Neural cell (in vitro differentiated cells): ENCODE data around the gene NPTXR. TPM values are rescaled to one million over a fixed set of nuclear protein-coding genes. Genes with fewer than 3 reads are reported as not detected.

Experiments used
- H2AFZ ChIP-seq: fragments of 200-600, 300-800 bp; sonication (generic), shearing (Covaris generic); 2 replicates; pipeline ENCODE4 v1.6.0; 2014; ENCODE audit warnings: low read depth, mild to moderate bottlenecking, antibody characterized with exemption, low read length, moderate library complexity
- H3F3A ChIP-seq: fragments of 200-600 bp; shearing (Covaris generic); 2 replicates; pipeline ENCODE4 v1.6.1; 2016; ENCODE audit warnings: mild to moderate bottlenecking, moderate library complexity, mixed read lengths, antibody characterized with exemption, low read length; ENCODE audit not compliant: insufficient read depth, poor library complexity, severe bottlenecking
- H3K27ac ChIP-seq: fragments of 200-600, 300-800 bp; sonication (generic), shearing (Covaris generic); 2 replicates; pipeline ENCODE4 v1.5.1; 2014; ENCODE audit warnings: mild to moderate bottlenecking, low read length, moderate library complexity
- H3K27me3 ChIP-seq: fragments of 300-800, 200-600 bp; sonication (generic), shearing (Covaris generic); 2 replicates; pipeline ENCODE4 v1.6.0; 2014; ENCODE audit warnings: mild to moderate bottlenecking, low read depth, low read length, moderate library complexity; ENCODE audit not compliant: insufficient read depth
- H3K36me3 ChIP-seq: fragments of 300-800, 200-600 bp; sonication (generic), shearing (Covaris generic); 2 replicates; pipeline ENCODE4 v1.5.1; 2014; ENCODE audit warnings: mild to moderate bottlenecking, antibody characterized with exemption, low read length, moderate library complexity; ENCODE audit not compliant: insufficient read depth
- H3K4me2 ChIP-seq: fragments of 300-800, 200-600 bp; sonication (generic), shearing (Covaris generic); 2 replicates; pipeline ENCODE4 v1.6.0; 2014; ENCODE audit warnings: mild to moderate bottlenecking, low read length
- H3K4me3 ChIP-seq: fragments of 300-800, 200-600 bp; sonication (generic), shearing (Covaris generic); 2 replicates; pipeline ENCODE4 v1.5.1; 2014; ENCODE audit warnings: mild to moderate bottlenecking, low read length, moderate library complexity
- H3K79me2 ChIP-seq: fragments of 200-600 bp; shearing (Covaris generic); replicated peaks from 2 replicates; pipeline ENCODE4 v1.6.0; 2014; ENCODE audit warnings: mild to moderate bottlenecking, low read length, moderate library complexity; ENCODE audit not compliant: insufficient read depth
- H3K9ac ChIP-seq: fragments of 300-800, 200-600 bp; sonication (generic), shearing (Covaris generic); 2 replicates; pipeline ENCODE4 v1.6.1; 2016; ENCODE audit warnings: mild to moderate bottlenecking, low read length, mixed read lengths
- H3K9me2 ChIP-seq: fragments of 200-600 bp; shearing (Covaris generic); 2 replicates; pipeline ENCODE4 v1.6.1; 2016; ENCODE audit warnings: mild to moderate bottlenecking, low read length, mixed read lengths; ENCODE audit not compliant: insufficient read depth
- H3K9me3 ChIP-seq: fragments of 200-600, 300-800 bp; sonication (generic), shearing (Covaris generic); 2 replicates; pipeline ENCODE4 v1.6.1; 2016; ENCODE audit warnings: mild to moderate bottlenecking, mixed run types, low read length, moderate library complexity, mixed read lengths
- H4K20me1 ChIP-seq: fragments of 200-600 bp; shearing (Covaris generic); 2 replicates; pipeline ENCODE4 v1.6.1; 2016; ENCODE audit warnings: mild to moderate bottlenecking, mixed run types; ENCODE audit not compliant: insufficient read depth
- EP300 ChIP-seq: fragments of 450-650 bp; conservative IDR thresholded peaks from 2 replicates; pipeline ENCODE4 v1.6.1; 2014; ENCODE audit warnings: antibody characterized with exemption, mild to moderate bottlenecking, moderate library complexity; ENCODE audit not compliant: poor library complexity, severe bottlenecking
- EZH2 ChIP-seq: fragments of 200-600, 300-800 bp; shearing (Covaris generic), sonication (generic); IDR thresholded peaks from 2 replicates; pipeline ENCODE4 v1.6.1; 2014; ENCODE audit warnings: antibody characterized with exemption, low read length, borderline replicate concordance, mild to moderate bottlenecking; ENCODE audit not compliant: insufficient read depth, poor library complexity, severe bottlenecking
- MXI1 ChIP-seq: fragments of 450-650 bp; conservative IDR thresholded peaks from 2 replicates; pipeline ENCODE4 v1.6.1; 2014; ENCODE audit warnings: antibody characterized with exemption, mild to moderate bottlenecking; ENCODE audit not compliant: poor library complexity, severe bottlenecking
- POLR2AphosphoS5 ChIP-seq: IDR thresholded peaks from 2 replicates; pipeline ENCODE4 v1.6.1; 2012
- RAD21 ChIP-seq: fragments of 450-650 bp; conservative IDR thresholded peaks from 2 replicates; pipeline ENCODE4 v1.6.1; 2014; ENCODE audit warnings: antibody characterized with exemption, mild to moderate bottlenecking, moderate library complexity
- SMC3 ChIP-seq: fragments of 450-650 bp; conservative IDR thresholded peaks from 2 replicates; pipeline ENCODE4 v1.6.1; 2014; ENCODE audit warnings: antibody characterized with exemption, mild to moderate bottlenecking, moderate library complexity; ENCODE audit not compliant: poor library complexity
- TAF1 ChIP-seq: IDR thresholded peaks from 2 replicates; pipeline ENCODE4 v1.6.1; 2012; ENCODE audit warnings: low read depth
- polyA plus RNA-seq: library from polyadenylated mRNA; depleted of rRNA; stranded (reverse); fragments of >200 nt; gene quantifications from 2 replicates; pipeline ENCODE4 v1.2.3, GENCODE V29; 2014
- TF ChIP-seq, protein P1 (sequence below): fragments of 450-650 bp; IDR thresholded peaks from 2 replicates; pipeline ENCODE4 v1.5.1; 2014; ENCODE audit warnings: antibody characterized with exemption, mild to moderate bottlenecking, moderate library complexity; ENCODE audit not compliant: poor library complexity, severe bottlenecking
- TF ChIP-seq, protein P2 (sequence below): IDR thresholded peaks from 2 replicates; pipeline ENCODE4 v1.6.1; 2012; ENCODE audit warnings: borderline replicate concordance

The NPTXR gene
- polyA plus RNA-seq, 1 donor from 2014 or later, result 17.0 TPM

DNA sequence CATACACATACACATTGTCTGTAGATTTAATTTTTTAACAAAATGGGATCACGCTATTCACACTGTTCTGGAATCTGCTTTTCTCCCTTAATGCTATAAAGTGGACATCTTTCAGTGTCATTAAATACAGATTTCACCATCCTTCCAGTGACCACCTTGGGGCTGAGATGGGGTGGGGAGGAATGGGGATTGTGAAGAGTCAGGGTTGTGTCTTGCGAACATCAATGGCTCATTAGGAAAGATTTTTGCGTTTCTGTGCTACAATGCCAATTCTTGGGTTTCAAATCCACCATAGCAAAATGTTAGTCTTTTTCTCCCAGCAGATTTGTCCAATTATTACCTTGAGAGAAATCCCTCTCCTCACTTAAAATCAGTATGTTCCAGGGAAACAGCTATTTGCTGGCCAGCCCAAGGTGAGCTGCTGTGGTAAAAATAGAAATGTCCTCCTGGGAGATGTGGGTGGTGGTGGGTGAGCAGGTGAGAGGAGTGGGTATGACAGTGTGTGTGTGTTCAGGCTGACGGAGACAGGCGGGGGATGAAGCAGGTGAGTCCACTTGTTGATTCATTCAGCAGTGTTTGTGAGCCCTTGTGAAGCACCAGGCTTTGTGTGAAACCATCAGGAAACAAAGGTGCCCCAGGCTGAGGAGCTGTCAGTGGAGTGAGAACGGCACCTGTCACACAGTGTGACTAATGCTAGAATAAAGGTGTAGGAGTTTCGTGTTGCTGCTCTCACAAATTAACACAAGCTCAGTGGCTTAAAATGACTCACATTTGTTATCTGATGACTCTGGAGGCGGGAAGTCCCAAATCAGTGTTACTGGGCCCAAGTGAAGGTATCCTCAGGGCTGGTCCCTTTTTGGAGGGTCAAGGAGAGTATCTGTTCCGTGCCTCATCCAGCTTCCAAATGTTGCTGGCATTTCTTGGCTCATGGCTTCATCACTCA, 29.9 kb upstream of the NPTXR start:
- TF ChIP-seq, protein P1, sequence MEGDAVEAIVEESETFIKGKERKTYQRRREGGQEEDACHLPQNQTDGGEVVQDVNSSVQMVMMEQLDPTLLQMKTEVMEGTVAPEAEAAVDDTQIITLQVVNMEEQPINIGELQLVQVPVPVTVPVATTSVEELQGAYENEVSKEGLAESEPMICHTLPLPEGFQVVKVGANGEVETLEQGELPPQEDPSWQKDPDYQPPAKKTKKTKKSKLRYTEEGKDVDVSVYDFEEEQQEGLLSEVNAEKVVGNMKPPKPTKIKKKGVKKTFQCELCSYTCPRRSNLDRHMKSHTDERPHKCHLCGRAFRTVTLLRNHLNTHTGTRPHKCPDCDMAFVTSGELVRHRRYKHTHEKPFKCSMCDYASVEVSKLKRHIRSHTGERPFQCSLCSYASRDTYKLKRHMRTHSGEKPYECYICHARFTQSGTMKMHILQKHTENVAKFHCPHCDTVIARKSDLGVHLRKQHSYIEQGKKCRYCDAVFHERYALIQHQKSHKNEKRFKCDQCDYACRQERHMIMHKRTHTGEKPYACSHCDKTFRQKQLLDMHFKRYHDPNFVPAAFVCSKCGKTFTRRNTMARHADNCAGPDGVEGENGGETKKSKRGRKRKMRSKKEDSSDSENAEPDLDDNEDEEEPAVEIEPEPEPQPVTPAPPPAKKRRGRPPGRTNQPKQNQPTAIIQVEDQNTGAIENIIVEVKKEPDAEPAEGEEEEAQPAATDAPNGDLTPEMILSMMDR, result no peak
- TF ChIP-seq SMC3 (no peak), POLR2AphosphoS5 (no peak), TAF1 (no peak), EP300 (no peak), EZH2 (no peak), RAD21 (no peak), MXI1 (no peak)
- TF ChIP-seq, protein P2, sequence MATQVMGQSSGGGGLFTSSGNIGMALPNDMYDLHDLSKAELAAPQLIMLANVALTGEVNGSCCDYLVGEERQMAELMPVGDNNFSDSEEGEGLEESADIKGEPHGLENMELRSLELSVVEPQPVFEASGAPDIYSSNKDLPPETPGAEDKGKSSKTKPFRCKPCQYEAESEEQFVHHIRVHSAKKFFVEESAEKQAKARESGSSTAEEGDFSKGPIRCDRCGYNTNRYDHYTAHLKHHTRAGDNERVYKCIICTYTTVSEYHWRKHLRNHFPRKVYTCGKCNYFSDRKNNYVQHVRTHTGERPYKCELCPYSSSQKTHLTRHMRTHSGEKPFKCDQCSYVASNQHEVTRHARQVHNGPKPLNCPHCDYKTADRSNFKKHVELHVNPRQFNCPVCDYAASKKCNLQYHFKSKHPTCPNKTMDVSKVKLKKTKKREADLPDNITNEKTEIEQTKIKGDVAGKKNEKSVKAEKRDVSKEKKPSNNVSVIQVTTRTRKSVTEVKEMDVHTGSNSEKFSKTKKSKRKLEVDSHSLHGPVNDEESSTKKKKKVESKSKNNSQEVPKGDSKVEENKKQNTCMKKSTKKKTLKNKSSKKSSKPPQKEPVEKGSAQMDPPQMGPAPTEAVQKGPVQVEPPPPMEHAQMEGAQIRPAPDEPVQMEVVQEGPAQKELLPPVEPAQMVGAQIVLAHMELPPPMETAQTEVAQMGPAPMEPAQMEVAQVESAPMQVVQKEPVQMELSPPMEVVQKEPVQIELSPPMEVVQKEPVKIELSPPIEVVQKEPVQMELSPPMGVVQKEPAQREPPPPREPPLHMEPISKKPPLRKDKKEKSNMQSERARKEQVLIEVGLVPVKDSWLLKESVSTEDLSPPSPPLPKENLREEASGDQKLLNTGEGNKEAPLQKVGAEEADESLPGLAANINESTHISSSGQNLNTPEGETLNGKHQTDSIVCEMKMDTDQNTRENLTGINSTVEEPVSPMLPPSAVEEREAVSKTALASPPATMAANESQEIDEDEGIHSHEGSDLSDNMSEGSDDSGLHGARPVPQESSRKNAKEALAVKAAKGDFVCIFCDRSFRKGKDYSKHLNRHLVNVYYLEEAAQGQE, result no peak
- peak overlapping the region; percentile 79 for H3K4me2 ChIP-seq
- no peaks in the 10 kb centered on the region for H3K27me3 ChIP-seq
- peak overlapping the region; percentile 96 for H3K27ac ChIP-seq
- H3K9me3 ChIP-seq, result no peaks in the 10 kb centered on the region
- H3K36me3 ChIP-seq, result no peaks in the 10 kb centered on the region
- H3K4me3 ChIP-seq, result peak overlapping the region; percentile 94
- H2AFZ ChIP-seq, result peak overlapping the region; percentile 89
- no peaks in the 10 kb centered on the region for H3K9me2 ChIP-seq
- H3K79me2 ChIP-seq, result peaks cover 25% of the 10 kb centered on the region
- H3K9ac ChIP-seq, result peak overlapping the region; percentile 96
- H3F3A ChIP-seq, result no peaks in the 10 kb centered on the region
- peaks cover 7% of the 10 kb centered on the region for H4K20me1 ChIP-seq

DNA sequence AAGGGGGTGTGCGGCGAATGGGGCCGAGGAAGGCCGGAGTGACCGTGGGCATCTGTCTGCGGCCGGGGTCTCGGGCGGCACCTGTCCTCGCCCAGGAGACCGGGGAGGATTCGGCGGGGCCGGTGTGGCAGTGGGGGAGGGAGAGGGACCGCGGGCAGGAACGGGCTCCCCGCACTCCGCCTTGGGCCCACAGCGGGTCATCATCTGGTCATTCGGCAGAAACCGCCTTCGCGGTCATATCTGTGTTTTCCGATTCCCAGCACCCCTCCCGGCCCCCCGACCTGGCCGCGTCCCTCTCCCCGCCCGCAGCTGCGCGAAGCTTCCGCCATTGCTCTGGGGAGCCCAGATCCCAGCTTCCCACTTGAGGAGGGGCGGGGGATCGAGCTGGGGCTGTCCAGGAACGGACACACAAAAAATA, 29.0 kb upstream of the NPTXR start:
- peak overlapping the region; percentile 89 for H2AFZ ChIP-seq
- peak overlapping the region; percentile 79 for H3K4me2 ChIP-seq
- H3K4me3 ChIP-seq, result peak overlapping the region; percentile 94
- peak overlapping the region; percentile 96 for H3K9ac ChIP-seq
- TF ChIP-seq SMC3 (no peak), POLR2AphosphoS5 (peak; percentile 37)
- TF ChIP-seq, protein P2, result peak; percentile 71
- peaks cover 25% of the 10 kb centered on the region for H3K79me2 ChIP-seq
- H3K27me3 ChIP-seq, result no peaks in the 10 kb centered on the region
- no peaks in the 10 kb centered on the region for H3K9me3 ChIP-seq
- peaks cover 7% of the 10 kb centered on the region for H4K20me1 ChIP-seq
- no peaks in the 10 kb centered on the region for H3K9me2 ChIP-seq
- H3K27ac ChIP-seq, result peak overlapping the region; percentile 96
- no peaks in the 10 kb centered on the region for H3F3A ChIP-seq
- H3K36me3 ChIP-seq, result no peaks in the 10 kb centered on the region
